K562 (cell line): Measurements from ENCODE around the gene APOL4. TPM values are rescaled to one million over a fixed set of nuclear protein-coding genes. Genes with fewer than 3 reads are reported as not detected.

ENCODE experiments used
- ATAC-seq: fragments of 200-7000 bp; cut with Tn5 transposase; 3 replicates; pipeline ENCODE4 v1.9.1; 2020; ENCODE audit warnings: moderate library complexity
- BruUV-seq: library from RNA; stranded (reverse); fragments of 400-500 nt; replicated peaks from 2 replicates; lab custom pipeline; 2021; lab: Mats Ljungman, UMichigan
- CTCF ChIA-PET: fragments of 300-600 bp; formaldehyde crosslinking; extraction: SDS; loops from one replicate; lab custom pipeline; 2021; ENCODE audit warnings: low intra/inter-chr PET ratio; lab: Yijun Ruan, JAX
- POLR2A ChIA-PET: fragments of 300-600, 350-650 bp; sonication (Branson Sonifier 250); formaldehyde crosslinking; extraction: SDS; loops from one replicate; lab custom pipeline; 2021; ENCODE audit warnings: antibody characterized with exemption, inconsistent platforms; lab: Yijun Ruan, JAX
- DNase-seq, 4 experiments: peaks; one replicate each; pipeline versions ENCODE4 v3.0.0 to v3.0.0-alpha.2; 2011 to 2018; ENCODE audit warnings: low spot score in 3 of 4, mixed read lengths in 3 of 4; ENCODE audit errors: extremely low read depth in 1 of 4
- FAIRE-seq: peaks from 2 replicates; lab custom pipeline; 2011; peaks lifted over from hg19 to GRCh38; lab: Jason Lieb, UNC
- H2AFZ ChIP-seq: 2 replicates; pipeline ENCODE4 v1.6.0; 2011; ENCODE audit warnings: low read depth, low read length, control low read depth, inconsistent platforms
- H3K27ac ChIP-seq: fragments of 200-600 bp; 3 replicates; pipeline ENCODE4 v1.8.0; 2011; ENCODE audit warnings: low read depth, mild to moderate bottlenecking, control low read depth, inconsistent platforms, low read length, moderate library complexity, mixed read lengths; ENCODE audit errors: extremely low read depth
- H3K27me3 ChIP-seq, 2 experiments: fragments of 300-600 bp in 1 of 2; 2 replicates in 1 of 2; 3 replicates in 1 of 2; pipeline versions ENCODE4 v1.6.0 to v1.8.0; 2011; ENCODE audit warnings: inconsistent platforms in 2 of 2, low read length in 2 of 2, mild to moderate bottlenecking in 1 of 2, mixed read lengths in 1 of 2, moderate library complexity in 1 of 2; ENCODE audit not compliant: control insufficient read depth in 2 of 2, insufficient read depth in 2 of 2
- H3K36me3 ChIP-seq: fragments of 300-600 bp; 3 replicates; pipeline ENCODE4 v1.8.0; 2011; ENCODE audit warnings: mild to moderate bottlenecking, low read length, inconsistent platforms; ENCODE audit not compliant: control insufficient read depth, insufficient read depth
- H3K4me1 ChIP-seq, 2 experiments: fragments of 200-600 bp in 1 of 2; replicated peaks in 1 of 2; 2 replicates in 1 of 2; 3 replicates in 1 of 2; pipeline versions ENCODE4 v1.5.1 to v1.8.0; 2011; ENCODE audit warnings: inconsistent platforms in 2 of 2, low read length in 2 of 2, mild to moderate bottlenecking in 1 of 2, mixed read lengths in 1 of 2, moderate library complexity in 1 of 2; ENCODE audit not compliant: control insufficient read depth in 2 of 2, insufficient read depth in 2 of 2
- H3K4me2 ChIP-seq: 2 replicates; pipeline ENCODE4 v1.6.1; 2011; ENCODE audit warnings: low read length, control low read depth, inconsistent platforms, mixed read lengths; ENCODE audit not compliant: insufficient read depth
- H3K4me3 ChIP-seq: fragments of 200-600 bp; sonication (generic), shearing (Covaris generic); 2 replicates; pipeline ENCODE4 v1.5.1; 2016; ENCODE audit warnings: control low read depth, inconsistent platforms
- H3K79me2 ChIP-seq: fragments of 200-600 bp; 3 replicates; pipeline ENCODE4 v1.8.0; 2011; ENCODE audit warnings: low read length, inconsistent platforms; ENCODE audit not compliant: control insufficient read depth, insufficient read depth
- H3K9ac ChIP-seq, 2 experiments: 2 replicates each; pipeline versions ENCODE4 v1.6.0 to v1.6.1; 2011; ENCODE audit warnings: low read depth in 2 of 2, low read length in 2 of 2, control low read depth in 1 of 2, inconsistent platforms in 1 of 2, mild to moderate bottlenecking in 1 of 2, mixed read lengths in 1 of 2; ENCODE audit not compliant: insufficient read depth in 1 of 2
- H3K9me1 ChIP-seq: one replicate; pipeline ENCODE4 v1.6.0; 2011; ENCODE audit warnings: inconsistent platforms, mild to moderate bottlenecking, low read length, moderate library complexity; ENCODE audit not compliant: control insufficient read depth, insufficient read depth
- H3K9me3 ChIP-seq: replicated peaks from 2 replicates; pipeline ENCODE4 v1.5.1; 2011; ENCODE audit warnings: low read depth, low read length, inconsistent platforms; ENCODE audit not compliant: control insufficient read depth, insufficient read depth
- H4K20me1 ChIP-seq: replicated peaks from 2 replicates; pipeline ENCODE4 v1.6.1; 2011; ENCODE audit warnings: low read length, inconsistent platforms, mixed read lengths; ENCODE audit not compliant: control insufficient read depth, insufficient read depth
- MAFG ChIP-seq: fragments of 450-650 bp; conservative IDR thresholded peaks from 2 replicates; pipeline ENCODE4 v1.6.1; 2016; ENCODE audit warnings: missing genetic modification characterization, missing compliant biosample characterization
- MCM5 ChIP-seq: fragments of 450-650 bp; IDR thresholded peaks from 2 replicates; pipeline ENCODE4 v1.6.1; 2016; ENCODE audit warnings: low read depth
- NFATC3 ChIP-seq: fragments of 450-650 bp; IDR thresholded peaks from 2 replicates; pipeline ENCODE4 v1.6.1; 2017; ENCODE audit warnings: mild to moderate bottlenecking
- WGBS: fragments of 100-300 bp; shearing (Covaris generic); methylation state at CpG from one replicate; pipeline ENCODE4 v1.1.6; 2016; ENCODE audit warnings: low coverage, mixed read lengths; ENCODE audit not compliant: insufficient coverage; ENCODE audit errors: missing lambda C conversion rate; 5-methylcytosine and 5-hydroxymethylcytosine counted together
- in situ Hi-C: fragments of 300-500 bp; cut with MboI; formaldehyde crosslinking; loops from 4 replicates; pipeline ENCODE4 v1.15.0; 2018; ENCODE audit warnings: inconsistent platforms, mixed read lengths
- intact Hi-C: fragments of 100-400 bp; cut with micrococcal nuclease; formaldehyde crosslinking; loops from 2 replicates; pipeline ENCODE4 v1.14.2; 2022
- polyA plus RNA-seq, 8 experiments: library from polyadenylated mRNA; depleted of rRNA in 4 of 8; stranded (reverse) in 5 of 8; unstranded in 3 of 8; fragments of >200 nt; fragmentation: Nextera tagmentation in 2 of 8; fragmentation: Illumina TruSeq in 1 of 8; extraction: Ambion mirVana in 2 of 8; extraction: Trizol in 1 of 8; gene quantifications; 2 replicates each; pipeline versions ENCODE4 v1.2.1 to v1.2.3, GENCODE V29; 2011 to 2014; ENCODE audit warnings: inconsistent platforms in 1 of 8, missing spikeins in 1 of 8
- total RNA-seq, 7 experiments: library from RNA; depleted of rRNA in 6 of 7; stranded (reverse); fragments of >200 nt in 6 of 7; fragmentation: Illumina TruSeq in 2 of 7; extraction: Trizol in 2 of 7; gene quantifications; 2 replicates each; pipeline versions ENCODE4 v1.2.1 to v1.2.3, GENCODE V29; 2011 to 2021; ENCODE audit warnings: low replicate concordance in 1 of 7
- TF ChIP-seq, protein P1 (sequence below): sonication (generic); formaldehyde crosslinking; IDR thresholded peaks from 2 replicates; pipeline ENCODE4 v1.8.1; 2023; ENCODE audit warnings: mild to moderate bottlenecking, missing genetic modification reagents, moderate library complexity
- TF ChIP-seq, protein P2 (sequence below): fragments of 450-650 bp; formaldehyde crosslinking; IDR thresholded peaks from 2 replicates; pipeline ENCODE4 v1.4.0; 2020; ENCODE audit warnings: mild to moderate bottlenecking, moderate library complexity

Gene APOL4
- total and polyA plus RNA-seq, 9 of the 15 experiments (the other 6 are each of a cell fraction or from before 2014, with no cell fraction given) = 6.5 to 15.0 (median 9.8) TPM

DNA sequence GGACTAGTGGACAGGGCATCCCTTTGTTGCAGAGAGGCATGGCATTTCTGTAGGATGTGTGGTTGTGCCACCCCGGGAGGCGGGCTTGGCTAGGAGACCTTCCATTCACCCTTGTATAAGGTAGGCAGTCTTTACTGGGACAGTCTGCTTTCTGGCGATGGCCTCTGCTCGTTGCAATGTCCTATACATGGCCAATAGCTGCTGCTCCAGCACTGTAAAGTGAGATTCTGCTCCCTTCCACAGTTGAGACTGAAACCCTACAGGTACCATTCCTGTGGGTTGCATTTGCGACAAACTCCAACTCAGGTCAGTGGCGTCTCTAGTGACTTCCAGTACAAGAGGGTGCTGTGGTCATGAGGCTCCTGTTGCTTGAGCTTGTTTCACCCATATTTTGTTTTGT, 20.7 kb downstream of the APOL4 start:
- H3K4me1 ChIP-seq = peaks cover 0 to 6% of the 10 kb centered on the region in 2 experiments; a peak in 2 of 5 replicates
- WGBS = 77% methylated on average over 3 of the region's 6 CpGs
- H2AFZ ChIP-seq = no peak overlapping the region
- ATAC-seq (no peak), DNase-seq (no peak), FAIRE-seq (no peak)
- H3K9me1 ChIP-seq = no peaks in the 10 kb centered on the region
- ChIA-PET POLR2A (interaction anchor here (0.8 kb wide), 1 partner anchor 46 kb away, joined by 3 read pairs; no protein-coding TSS in a partner anchor), CTCF (interaction anchor here (0.5 to 0.6 kb wide), 2 partner anchors 40 to 505 kb away, joined by 3 read pairs; no protein-coding TSS in a partner anchor)
- H3K9me3 ChIP-seq = no peaks in the 10 kb centered on the region
- H3K27ac ChIP-seq = no peak overlapping the region
- H4K20me1 ChIP-seq = no peaks in the 10 kb centered on the region
- no peak overlapping the region for H3K4me2 ChIP-seq
- TF ChIP-seq MAFG (no peak), MCM5 (no peak), NFATC3 (no peak)
- TF ChIP-seq, protein P1, sequence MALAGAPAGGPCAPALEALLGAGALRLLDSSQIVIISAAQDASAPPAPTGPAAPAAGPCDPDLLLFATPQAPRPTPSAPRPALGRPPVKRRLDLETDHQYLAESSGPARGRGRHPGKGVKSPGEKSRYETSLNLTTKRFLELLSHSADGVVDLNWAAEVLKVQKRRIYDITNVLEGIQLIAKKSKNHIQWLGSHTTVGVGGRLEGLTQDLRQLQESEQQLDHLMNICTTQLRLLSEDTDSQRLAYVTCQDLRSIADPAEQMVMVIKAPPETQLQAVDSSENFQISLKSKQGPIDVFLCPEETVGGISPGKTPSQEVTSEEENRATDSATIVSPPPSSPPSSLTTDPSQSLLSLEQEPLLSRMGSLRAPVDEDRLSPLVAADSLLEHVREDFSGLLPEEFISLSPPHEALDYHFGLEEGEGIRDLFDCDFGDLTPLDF (CRISPR knock-in tag) = no peak
- TF ChIP-seq, protein P2, sequence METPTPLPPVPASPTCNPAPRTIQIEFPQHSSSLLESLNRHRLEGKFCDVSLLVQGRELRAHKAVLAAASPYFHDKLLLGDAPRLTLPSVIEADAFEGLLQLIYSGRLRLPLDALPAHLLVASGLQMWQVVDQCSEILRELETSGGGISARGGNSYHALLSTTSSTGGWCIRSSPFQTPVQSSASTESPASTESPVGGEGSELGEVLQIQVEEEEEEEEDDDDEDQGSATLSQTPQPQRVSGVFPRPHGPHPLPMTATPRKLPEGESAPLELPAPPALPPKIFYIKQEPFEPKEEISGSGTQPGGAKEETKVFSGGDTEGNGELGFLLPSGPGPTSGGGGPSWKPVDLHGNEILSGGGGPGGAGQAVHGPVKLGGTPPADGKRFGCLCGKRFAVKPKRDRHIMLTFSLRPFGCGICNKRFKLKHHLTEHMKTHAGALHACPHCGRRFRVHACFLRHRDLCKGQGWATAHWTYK (CRISPR knock-in tag) = no peak
- in situ Hi-C loops = loop anchor here (5.0 kb wide), 1 partner anchor 39 kb away; no protein-coding TSS in a partner anchor
- no peak overlapping the region for H3K4me3 ChIP-seq
- intact Hi-C loops = loop anchor here (1.0 to 5.0 kb wide), 2 partner anchors 36 to 41 kb away; no protein-coding TSS in a partner anchor
- H3K79me2 ChIP-seq = no peaks in the 10 kb centered on the region
- no TSS peak for BruUV-seq
- no peaks in the 10 kb centered on the region for H3K27me3 ChIP-seq
- no peaks in the 10 kb centered on the region for H3K36me3 ChIP-seq
- no peak overlapping the region for H3K9ac ChIP-seq
